ENCODE measurements around the gene LTBP3. TPM values are rescaled to one million over a fixed set of nuclear protein-coding genes. Genes with fewer than 3 reads are reported as not detected.

LTBP3 gene
- total and polyA plus RNA-seq, 2 donors (not counting 1 experiment from before 2014, with no cell fraction given) = 37.3 to 40.4 TPM

DNA sequence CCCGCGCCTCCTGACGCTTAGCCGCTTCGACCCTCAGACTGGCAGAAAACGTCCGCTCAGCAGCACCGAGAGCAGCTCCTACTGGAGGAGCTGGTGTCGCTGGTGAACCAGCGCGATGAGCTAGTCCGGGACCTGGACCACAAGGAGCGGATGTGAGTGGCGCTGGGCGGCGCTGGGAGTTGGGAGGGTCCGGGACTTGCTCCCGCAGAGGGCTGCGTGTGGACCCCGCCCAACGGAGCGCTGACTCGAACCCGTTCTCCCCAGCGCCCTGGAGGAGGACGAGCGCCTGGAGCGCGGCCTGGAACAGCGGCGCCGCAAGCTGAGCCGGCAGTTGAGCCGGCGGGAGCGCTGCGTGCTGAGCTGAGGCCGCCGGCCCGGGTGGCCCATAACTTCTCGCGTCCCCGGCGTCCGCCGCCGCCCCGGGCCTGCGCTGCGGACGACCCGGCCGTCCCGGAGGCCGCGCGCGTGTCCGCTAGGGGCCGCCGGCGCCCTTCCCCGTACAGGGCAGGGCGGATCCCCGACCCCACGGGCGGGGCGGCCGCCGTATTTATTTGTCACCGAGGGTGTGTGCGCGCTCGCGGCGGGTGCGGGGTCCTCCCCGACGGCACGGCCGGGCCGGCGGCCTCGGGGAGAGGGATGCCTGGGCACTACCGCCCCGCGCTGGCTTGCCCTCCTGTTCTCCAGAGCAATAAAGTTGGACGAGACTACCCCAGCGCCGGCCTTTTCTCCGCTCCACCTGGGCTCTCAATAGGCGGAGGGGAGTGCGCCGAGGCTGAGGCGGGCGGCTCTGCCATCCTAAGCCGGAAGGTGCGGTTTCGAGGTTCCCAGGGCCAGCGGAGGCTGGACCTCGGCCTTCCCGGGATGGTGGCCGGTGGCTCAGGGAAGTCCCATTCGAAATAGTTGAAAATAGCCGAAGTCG is 34.0 kb upstream of the LTBP3 start:
- Histone ChIP-seq H3K27me3 (ENCODE audit: control insufficient read depth, insufficient read depth, low read length) (no peaks in the 10 kb centered on the region), H2AFZ (ENCODE audit: low read length) (no peak overlapping the region), H3K79me2 (ENCODE audit: control insufficient read depth, insufficient read depth, low read length) (no peaks in the 10 kb centered on the region), H3K27ac (ENCODE audit: insufficient read depth, low read length) (no peak overlapping the region), H3K9me3 (ENCODE audit: control insufficient read depth, insufficient read depth, low read depth, low read length) (no peaks in the 10 kb centered on the region), H3K36me3 (ENCODE audit: control insufficient read depth, insufficient read depth, low read length) (peaks cover 14% of the 10 kb centered on the region), H3K4me1 (ENCODE audit: control insufficient read depth, extremely low read depth, insufficient read depth, low read length) (peaks cover 6% of the 10 kb centered on the region), H4K20me1 (ENCODE audit: control insufficient read depth, extremely low read depth, insufficient read depth, low read length) (no peaks in the 10 kb centered on the region), H3K9ac (ENCODE audit: insufficient read depth, low read length) (no peak overlapping the region), H3K4me3 (replicated peaks in 1 of 4; ENCODE audit: control extremely low read depth in 1 of 4, insufficient read depth in 1 of 4, low read depth in 3 of 4, low read length in 4 of 4) (no peak overlapping the region), H3K4me2 (ENCODE audit: extremely low read depth, insufficient read depth, low read length) (no peak overlapping the region)
- peak; percentile 53 to 84 for DNase-seq (ENCODE audit: low read depth in 2 of 2)
- TF ChIP-seq EZH2 (IDR thresholded peaks at IDR 0.05; ENCODE audit: low read length, missing control alignments) = no peak
- TF ChIP-seq, protein P1, sequence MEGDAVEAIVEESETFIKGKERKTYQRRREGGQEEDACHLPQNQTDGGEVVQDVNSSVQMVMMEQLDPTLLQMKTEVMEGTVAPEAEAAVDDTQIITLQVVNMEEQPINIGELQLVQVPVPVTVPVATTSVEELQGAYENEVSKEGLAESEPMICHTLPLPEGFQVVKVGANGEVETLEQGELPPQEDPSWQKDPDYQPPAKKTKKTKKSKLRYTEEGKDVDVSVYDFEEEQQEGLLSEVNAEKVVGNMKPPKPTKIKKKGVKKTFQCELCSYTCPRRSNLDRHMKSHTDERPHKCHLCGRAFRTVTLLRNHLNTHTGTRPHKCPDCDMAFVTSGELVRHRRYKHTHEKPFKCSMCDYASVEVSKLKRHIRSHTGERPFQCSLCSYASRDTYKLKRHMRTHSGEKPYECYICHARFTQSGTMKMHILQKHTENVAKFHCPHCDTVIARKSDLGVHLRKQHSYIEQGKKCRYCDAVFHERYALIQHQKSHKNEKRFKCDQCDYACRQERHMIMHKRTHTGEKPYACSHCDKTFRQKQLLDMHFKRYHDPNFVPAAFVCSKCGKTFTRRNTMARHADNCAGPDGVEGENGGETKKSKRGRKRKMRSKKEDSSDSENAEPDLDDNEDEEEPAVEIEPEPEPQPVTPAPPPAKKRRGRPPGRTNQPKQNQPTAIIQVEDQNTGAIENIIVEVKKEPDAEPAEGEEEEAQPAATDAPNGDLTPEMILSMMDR (conservative IDR thresholded peaks at IDR 0.05 in 1 of 2, IDR thresholded peaks at IDR 0.05 in 1 of 2; ENCODE audit: low read depth in 1 of 2, low read length in 2 of 2) = no peak

DNA sequence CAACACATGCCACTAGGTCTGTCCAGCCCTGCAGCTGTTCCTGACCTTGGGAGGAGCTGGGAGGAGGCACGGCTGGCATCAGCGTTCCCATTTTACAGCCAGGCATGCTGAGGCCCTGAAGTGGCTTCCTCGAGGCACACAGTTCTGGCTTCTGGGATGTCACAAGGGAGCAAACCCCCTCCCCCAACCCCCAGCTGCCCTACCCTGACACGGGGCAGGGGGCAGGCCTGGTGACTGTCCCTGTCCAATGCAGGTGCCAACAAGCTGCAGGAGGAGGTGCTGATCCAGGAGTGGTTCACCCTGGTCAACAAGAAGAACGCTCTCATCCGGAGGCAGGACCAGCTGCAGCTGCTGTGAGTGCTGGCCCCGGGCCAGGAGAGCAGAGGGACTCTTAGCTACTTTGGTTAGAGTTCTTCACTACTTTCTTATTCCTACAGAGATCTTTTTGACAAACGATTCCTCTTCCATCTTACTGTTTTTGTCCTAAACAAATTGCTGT is 32.1 kb upstream of the LTBP3 start:
- no peaks in the 10 kb centered on the region for H4K20me1 ChIP-seq (ENCODE audit: control insufficient read depth, extremely low read depth, insufficient read depth, low read length)
- peaks cover 14% of the 10 kb centered on the region for H3K36me3 ChIP-seq (ENCODE audit: control insufficient read depth, insufficient read depth, low read length)
- H3K4me1 ChIP-seq (ENCODE audit: control insufficient read depth, extremely low read depth, insufficient read depth, low read length) = peaks cover 8% of the 10 kb centered on the region
- no peak overlapping the region for H3K4me3 ChIP-seq (replicated peaks in 1 of 4; ENCODE audit: control extremely low read depth in 1 of 4, insufficient read depth in 1 of 4, low read depth in 3 of 4, low read length in 4 of 4)
- H3K9me3 ChIP-seq (ENCODE audit: control insufficient read depth, insufficient read depth, low read depth, low read length) = no peaks in the 10 kb centered on the region
- TF ChIP-seq, protein P1 (conservative IDR thresholded peaks at IDR 0.05 in 1 of 2, IDR thresholded peaks at IDR 0.05 in 1 of 2; ENCODE audit: low read depth in 1 of 2, low read length in 2 of 2) = no peak
- TF ChIP-seq EZH2 (IDR thresholded peaks at IDR 0.05; ENCODE audit: low read length, missing control alignments) = no peak
- H3K4me2 ChIP-seq (ENCODE audit: extremely low read depth, insufficient read depth, low read length) = no peak overlapping the region
- no peak overlapping the region for H3K27ac ChIP-seq (ENCODE audit: insufficient read depth, low read length)
- no peak overlapping the region for H3K9ac ChIP-seq (ENCODE audit: insufficient read depth, low read length)
- H3K79me2 ChIP-seq (ENCODE audit: control insufficient read depth, insufficient read depth, low read length) = no peaks in the 10 kb centered on the region
- no peaks in the 10 kb centered on the region for H3K27me3 ChIP-seq (ENCODE audit: control insufficient read depth, insufficient read depth, low read length)
- DNase-seq (ENCODE audit: low read depth in 2 of 2) = peak in 1 of 2 donors; percentile 57
- H2AFZ ChIP-seq (ENCODE audit: low read length) = no peak overlapping the region

DNA sequence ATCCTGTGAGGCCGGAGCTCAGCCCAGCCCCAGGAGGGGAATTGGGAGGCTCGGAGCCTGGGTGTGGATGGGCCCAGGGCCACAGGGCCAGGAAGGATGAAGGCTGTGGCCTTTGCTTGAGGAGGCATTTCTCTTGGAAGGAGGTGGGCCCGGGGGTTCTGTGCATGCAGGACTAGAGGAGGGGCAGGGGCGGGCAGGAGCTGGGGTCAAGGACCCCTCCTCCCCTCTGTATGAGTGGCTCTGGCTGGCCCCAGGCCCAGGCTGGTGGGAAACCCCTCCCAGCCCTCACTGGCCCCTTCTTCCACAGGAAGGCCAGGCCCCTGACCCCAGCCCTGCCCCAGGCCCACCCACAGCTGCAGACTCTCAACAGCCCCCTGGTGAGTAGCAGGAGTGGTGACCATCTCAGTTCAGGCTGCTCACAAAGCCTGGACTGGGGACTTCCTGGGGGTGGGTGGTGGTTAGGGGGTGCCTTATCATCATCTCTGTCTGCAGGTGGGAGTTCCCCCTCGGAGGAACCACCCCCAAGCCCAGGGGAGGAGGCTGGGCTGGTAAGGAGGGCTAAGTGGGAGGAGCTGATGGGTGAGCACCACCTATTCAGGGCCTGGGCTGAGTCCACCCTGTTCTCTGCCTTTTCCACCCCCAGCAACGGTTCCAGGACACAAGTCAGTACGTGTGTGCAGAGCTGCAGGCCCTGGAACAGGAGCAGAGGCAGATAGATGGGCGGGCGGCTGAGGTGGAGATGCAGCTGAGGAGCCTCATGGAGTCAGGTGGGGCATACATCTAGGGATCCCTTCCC is 31.5 kb upstream of the LTBP3 start:
- no peak for DNase-seq (ENCODE audit: low read depth in 2 of 2)
- TF ChIP-seq, protein P1 (conservative IDR thresholded peaks at IDR 0.05 in 1 of 2, IDR thresholded peaks at IDR 0.05 in 1 of 2; ENCODE audit: low read depth in 1 of 2, low read length in 2 of 2) = no peak
- no peak for TF ChIP-seq EZH2 (IDR thresholded peaks at IDR 0.05; ENCODE audit: low read length, missing control alignments)
- Histone ChIP-seq H3K4me2 (ENCODE audit: extremely low read depth, insufficient read depth, low read length) (no peak overlapping the region), H3K27ac (ENCODE audit: insufficient read depth, low read length) (no peak overlapping the region), H3K9ac (ENCODE audit: insufficient read depth, low read length) (no peak overlapping the region), H4K20me1 (ENCODE audit: control insufficient read depth, extremely low read depth, insufficient read depth, low read length) (no peaks in the 10 kb centered on the region), H2AFZ (ENCODE audit: low read length) (no peak overlapping the region), H3K4me1 (ENCODE audit: control insufficient read depth, extremely low read depth, insufficient read depth, low read length) (peaks cover 8% of the 10 kb centered on the region), H3K27me3 (ENCODE audit: control insufficient read depth, insufficient read depth, low read length) (no peaks in the 10 kb centered on the region), H3K36me3 (ENCODE audit: control insufficient read depth, insufficient read depth, low read length) (peaks cover 14% of the 10 kb centered on the region), H3K79me2 (ENCODE audit: control insufficient read depth, insufficient read depth, low read length) (no peaks in the 10 kb centered on the region), H3K9me3 (ENCODE audit: control insufficient read depth, insufficient read depth, low read depth, low read length) (no peaks in the 10 kb centered on the region), H3K4me3 (replicated peaks in 1 of 4; ENCODE audit: control extremely low read depth in 1 of 4, insufficient read depth in 1 of 4, low read depth in 3 of 4, low read length in 4 of 4) (no peak overlapping the region)
